Chondrocyte (in vitro differentiated cells): ENCODE measurements around the gene HSD17B8. TPM values are rescaled to one million over a fixed set of nuclear protein-coding genes. Genes with fewer than 3 reads are reported as not detected.

Experiments used
- DNase-seq: peaks from one replicate; pipeline ENCODE4 v3.0.0; 2021; ENCODE audit warnings: mixed read lengths, low spot score
- H3K27ac Mint-ChIP-seq: one replicate; pipeline ENCODE4 v1.8.0; 2021; ENCODE audit warnings: mild to moderate bottlenecking, moderate library complexity, mixed read lengths; ENCODE audit not compliant: unreplicated experiment
- H3K27me3 Mint-ChIP-seq: 2 replicates; pipeline ENCODE4 v1.8.0; 2021; ENCODE audit warnings: low read depth, mixed read lengths
- H3K36me3 Mint-ChIP-seq: 2 replicates; pipeline ENCODE4 v1.8.0; 2021; ENCODE audit warnings: low read depth, mixed read lengths
- H3K4me1 Mint-ChIP-seq: 2 replicates; pipeline ENCODE4 v1.8.0; 2021; ENCODE audit warnings: low read depth, mild to moderate bottlenecking, mixed read lengths
- H3K4me3 Mint-ChIP-seq: one replicate; pipeline ENCODE4 v1.8.0; 2021; ENCODE audit warnings: mild to moderate bottlenecking, moderate library complexity, mixed read lengths; ENCODE audit not compliant: unreplicated experiment
- H3K9me3 Mint-ChIP-seq: 2 replicates; pipeline ENCODE4 v1.8.0; 2021; ENCODE audit warnings: low read depth, mixed read lengths
- microRNA-seq: library from miRNA; unstranded; fragments of <30 nt; microRNA quantifications from one replicate; pipeline ENCODE4 v1.2.0, GENCODE V29; 2020; ENCODE audit warnings: borderline number of aligned reads
- total RNA-seq: library from RNA; stranded (reverse); gene quantifications from 3 replicates; pipeline ENCODE4 v1.2.1, GENCODE V29; 2021
- TF ChIP-seq, protein P1 (sequence below): fragments of 200-600 bp; sonication (generic); IDR thresholded peaks from 2 replicates; pipeline ENCODE4 v1.5.0; 2021; ENCODE audit warnings: antibody characterized with exemption, mild to moderate bottlenecking, moderate library complexity

HSD17B8 gene
- total RNA-seq, 1 donor from 2014 or later = 0.60 TPM

DNA sequence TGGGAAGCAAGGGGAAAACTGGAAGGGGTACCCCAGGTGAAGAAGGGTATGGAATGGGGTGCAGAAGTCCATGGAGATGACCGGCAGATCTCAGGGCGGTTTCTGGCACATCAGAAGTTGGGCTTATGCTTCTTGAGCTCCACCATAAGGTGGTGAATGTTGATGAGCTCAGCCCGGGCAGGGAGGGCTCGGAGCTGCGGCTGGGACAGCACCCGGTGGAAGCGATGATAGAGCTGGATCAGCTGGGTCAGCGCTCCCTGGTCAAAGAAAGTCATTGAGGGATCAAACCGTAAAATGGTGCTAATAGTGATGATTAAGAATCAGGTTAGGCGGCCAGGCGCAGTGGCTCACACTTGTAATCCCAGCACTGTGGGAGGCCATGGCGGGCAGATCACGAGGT is 46.3 kb downstream of the HSD17B8 start:
- peaks cover 9% of the 10 kb centered on the region for H3K36me3 Mint-ChIP-seq
- no peaks in the 10 kb centered on the region for H3K9me3 Mint-ChIP-seq
- H3K4me3 Mint-ChIP-seq = peak overlapping the region; percentile 87
- no peak for DNase-seq
- peak overlapping the region; percentile 97 for H3K27ac Mint-ChIP-seq
- TF ChIP-seq, protein P1, sequence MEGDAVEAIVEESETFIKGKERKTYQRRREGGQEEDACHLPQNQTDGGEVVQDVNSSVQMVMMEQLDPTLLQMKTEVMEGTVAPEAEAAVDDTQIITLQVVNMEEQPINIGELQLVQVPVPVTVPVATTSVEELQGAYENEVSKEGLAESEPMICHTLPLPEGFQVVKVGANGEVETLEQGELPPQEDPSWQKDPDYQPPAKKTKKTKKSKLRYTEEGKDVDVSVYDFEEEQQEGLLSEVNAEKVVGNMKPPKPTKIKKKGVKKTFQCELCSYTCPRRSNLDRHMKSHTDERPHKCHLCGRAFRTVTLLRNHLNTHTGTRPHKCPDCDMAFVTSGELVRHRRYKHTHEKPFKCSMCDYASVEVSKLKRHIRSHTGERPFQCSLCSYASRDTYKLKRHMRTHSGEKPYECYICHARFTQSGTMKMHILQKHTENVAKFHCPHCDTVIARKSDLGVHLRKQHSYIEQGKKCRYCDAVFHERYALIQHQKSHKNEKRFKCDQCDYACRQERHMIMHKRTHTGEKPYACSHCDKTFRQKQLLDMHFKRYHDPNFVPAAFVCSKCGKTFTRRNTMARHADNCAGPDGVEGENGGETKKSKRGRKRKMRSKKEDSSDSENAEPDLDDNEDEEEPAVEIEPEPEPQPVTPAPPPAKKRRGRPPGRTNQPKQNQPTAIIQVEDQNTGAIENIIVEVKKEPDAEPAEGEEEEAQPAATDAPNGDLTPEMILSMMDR = no peak
- H3K4me1 Mint-ChIP-seq = peaks cover 43% of the 10 kb centered on the region
- H3K27me3 Mint-ChIP-seq = no peaks in the 10 kb centered on the region

DNA sequence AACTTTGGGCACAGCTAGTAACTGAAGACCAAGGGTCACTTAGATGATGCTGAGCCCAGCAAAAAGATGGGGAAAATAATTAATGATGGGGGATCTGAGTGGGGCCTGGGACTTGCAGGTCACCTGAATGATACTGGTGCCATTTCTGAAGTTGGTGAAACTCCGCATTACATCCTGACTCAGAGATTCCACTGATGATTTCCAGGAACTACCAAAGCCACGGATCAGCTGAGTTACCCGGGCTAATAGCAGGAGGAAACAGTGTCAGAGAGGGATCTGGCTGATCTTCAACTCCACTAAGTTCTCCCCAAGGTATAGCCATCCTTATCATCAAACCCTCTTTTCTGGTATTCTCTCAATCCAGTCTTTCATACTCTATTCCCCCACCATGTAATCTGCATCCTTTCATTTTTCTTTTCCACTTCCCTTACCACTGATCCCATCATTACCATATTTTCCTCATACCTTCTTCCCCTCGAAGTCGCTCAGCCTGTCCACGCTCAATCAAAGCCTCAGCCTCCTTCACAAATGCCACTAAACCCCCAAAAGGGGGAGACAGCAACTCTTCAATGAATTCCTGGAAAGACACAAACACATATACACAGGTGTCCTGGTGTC is 47.0 kb downstream of the HSD17B8 start:
- peaks cover 9% of the 10 kb centered on the region for H3K36me3 Mint-ChIP-seq
- H3K27ac Mint-ChIP-seq = peak overlapping the region; percentile 42
- no peak overlapping the region for H3K4me3 Mint-ChIP-seq

DNA sequence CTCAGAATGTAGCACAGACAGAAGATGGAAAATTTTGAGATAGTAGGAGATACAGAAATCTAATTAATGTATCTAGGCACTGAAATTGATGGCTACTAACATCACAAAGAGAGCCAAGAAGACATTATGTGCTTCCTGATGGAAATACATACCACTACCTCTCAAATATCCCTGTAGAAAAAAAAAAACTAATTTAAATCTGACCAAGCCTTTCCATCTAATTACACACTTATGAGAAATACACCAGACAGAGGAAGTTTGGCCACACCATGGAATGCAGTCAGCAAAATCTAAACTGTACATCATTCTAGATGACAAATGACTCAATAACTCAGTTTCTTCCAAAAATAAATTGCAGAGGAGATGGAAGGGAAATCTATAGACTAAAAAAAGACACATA is 48.3 kb downstream of the HSD17B8 start:
- peak overlapping the region; percentile 38 for H3K27ac Mint-ChIP-seq
- no peak for DNase-seq

More for the DNA sequence above, 47.0 kb downstream of the HSD17B8 start:
- Mint-ChIP-seq H3K4me1 (peaks cover 43% of the 10 kb centered on the region), H3K9me3 (no peaks in the 10 kb centered on the region), H3K27me3 (no peaks in the 10 kb centered on the region)
- DNase-seq = no peak
- TF ChIP-seq, protein P1 = no peak

DNA sequence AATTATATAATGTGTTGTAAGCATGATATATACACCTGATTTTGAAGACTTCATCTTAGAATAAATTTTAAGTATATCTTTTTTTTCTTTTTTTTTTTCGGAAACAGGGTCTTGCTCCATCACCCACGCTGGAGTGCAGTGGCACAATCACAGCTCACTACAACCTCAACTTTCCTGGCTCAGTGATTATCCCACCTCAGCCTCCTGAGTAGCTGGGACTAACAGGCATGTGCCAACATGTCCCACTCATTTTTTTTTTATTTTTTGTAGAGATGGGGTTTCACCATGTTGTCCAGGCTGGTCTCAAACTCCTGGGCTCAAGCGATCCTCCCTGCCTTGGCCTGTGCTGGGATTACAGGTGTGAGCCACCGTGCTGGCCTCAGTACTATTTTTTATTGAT is 50.1 kb downstream of the HSD17B8 start:
- Mint-ChIP-seq H3K27ac (no peak overlapping the region), H3K27me3 (no peaks in the 10 kb centered on the region), H3K36me3 (peaks cover 10% of the 10 kb centered on the region), H3K9me3 (no peaks in the 10 kb centered on the region), H3K4me1 (peaks cover 31% of the 10 kb centered on the region), H3K4me3 (no peak overlapping the region)
- TF ChIP-seq, protein P1 = no peak
- DNase-seq = no peak

More for the DNA sequence above, 48.3 kb downstream of the HSD17B8 start:
- peaks cover 10% of the 10 kb centered on the region for H3K36me3 Mint-ChIP-seq
- no peaks in the 10 kb centered on the region for H3K9me3 Mint-ChIP-seq
- peaks cover 43% of the 10 kb centered on the region for H3K4me1 Mint-ChIP-seq
- no peak overlapping the region for H3K4me3 Mint-ChIP-seq
- H3K27me3 Mint-ChIP-seq = no peaks in the 10 kb centered on the region
- TF ChIP-seq, protein P1 = no peak

Small RNA genes within 50 kb of the gene (microRNA-seq; reads per million reads assigned to microRNA genes)
- gene MIR219A1 = 5.5 reads per million, percentile 4 among the genes with 10 or more reads in this experiment

Other genes starting within 250 kb of the HSD17B8 start
- 149 to 165 TPM (median 150 TPM) in 3 replicates for gene BRD2, start 236.1 kb upstream of the HSD17B8 start, total RNA-seq
- gene HLA-DOA, start 195.1 kb upstream of the HSD17B8 start, total RNA-seq = not detected in 3 replicates
- gene HLA-DPA1, start 131.0 kb upstream of the HSD17B8 start, total RNA-seq = 0.65 to 1.3 TPM (median 1.2 TPM) in 3 replicates
- 2.8 to 2.9 TPM (median 2.8 TPM) in 3 replicates for gene HLA-DPB1, start 128.7 kb upstream of the HSD17B8 start, total RNA-seq
- gene COL11A2, start 12.2 kb upstream of the HSD17B8 start, total RNA-seq = 2.8 to 10.0 TPM (median 10.0 TPM) in 3 replicates
- 45.1 to 51.5 TPM (median 46.5 TPM) in 3 replicates for gene RXRB, start 4.0 kb upstream of the HSD17B8 start, total RNA-seq
- gene SLC39A7, start 3.8 kb upstream of the HSD17B8 start, total RNA-seq = 222 to 238 TPM (median 225 TPM) in 3 replicates
- gene RING1, start 3.8 kb downstream of the HSD17B8 start, total RNA-seq = 42.8 to 49.7 TPM (median 44.5 TPM) in 3 replicates
- 35.8 to 49.9 TPM (median 36.0 TPM) in 3 replicates for gene VPS52, start 67.2 kb downstream of the HSD17B8 start, total RNA-seq
- 1,578 to 1,963 TPM (median 1,582 TPM) in 3 replicates for gene RPS18, start 67.4 kb downstream of the HSD17B8 start, total RNA-seq
- 6.5 to 9.2 TPM (median 7.3 TPM) in 3 replicates for gene B3GALT4, start 72.5 kb downstream of the HSD17B8 start, total RNA-seq
- 42.4 to 79.7 TPM (median 48.1 TPM) in 3 replicates for gene WDR46, start 84.6 kb downstream of the HSD17B8 start, total RNA-seq
- gene PFDN6, start 84.9 kb downstream of the HSD17B8 start, total RNA-seq = 25.3 to 35.5 TPM (median 27.8 TPM) in 3 replicates
- gene RGL2, start 94.3 kb downstream of the HSD17B8 start, total RNA-seq = 39.2 to 54.5 TPM (median 50.5 TPM) in 3 replicates
- gene TAPBP, start 109.4 kb downstream of the HSD17B8 start, total RNA-seq = 86.2 to 102 TPM (median 88.1 TPM) in 3 replicates
- gene ZBTB22, start 113.1 kb downstream of the HSD17B8 start, total RNA-seq = 21.4 to 22.2 TPM (median 22.1 TPM) in 3 replicates
- gene DAXX, start 118.3 kb downstream of the HSD17B8 start, total RNA-seq = 26.3 to 27.1 TPM (median 26.4 TPM) in 3 replicates
- gene KIFC1, start 187.2 kb downstream of the HSD17B8 start, total RNA-seq = 7.4 to 10.4 TPM (median 8.1 TPM) in 3 replicates
- 39.0 to 43.2 TPM (median 42.7 TPM) in 3 replicates for gene PHF1, start 206.4 kb downstream of the HSD17B8 start, total RNA-seq
- 204 to 241 TPM (median 218 TPM) in 3 replicates for gene CUTA, start 213.5 kb downstream of the HSD17B8 start, total RNA-seq
- gene SYNGAP1, start 215.4 kb downstream of the HSD17B8 start, total RNA-seq = 24.2 to 32.6 TPM (median 24.7 TPM) in 3 replicates
- 6.8 to 7.8 TPM (median 7.1 TPM) in 3 replicates for gene ZBTB9, start 249.9 kb downstream of the HSD17B8 start, total RNA-seq